ENCODE data around the gene SLC12A5. TPM values are rescaled to one million over a fixed set of nuclear protein-coding genes. Genes with fewer than 3 reads are reported as not detected.

The SLC12A5 gene
- total RNA-seq, 1 experiment from 2014 or later, result not detected

Other genes starting within 250 kb of the SLC12A5 start
- not detected in 2 replicates for gene WFDC3, start 237.3 kb upstream of the SLC12A5 start, total RNA-seq (2014; rRNA removed; shearing (Covaris generic))
- 11.1 and 19.2 TPM in 2 replicates for gene DNTTIP1, start 237.3 kb upstream of the SLC12A5 start, total RNA-seq (2014; rRNA removed; shearing (Covaris generic))
- gene UBE2C, start 216.6 kb upstream of the SLC12A5 start, total RNA-seq (2014; rRNA removed; shearing (Covaris generic)), result 187 and 249 TPM in 2 replicates
- not detected in 2 replicates for gene TNNC2, start 201.9 kb upstream of the SLC12A5 start, total RNA-seq (2014; rRNA removed; shearing (Covaris generic))
- 19.7 and 55.0 TPM in 2 replicates for gene SNX21, start 195.4 kb upstream of the SLC12A5 start, total RNA-seq (2014; rRNA removed; shearing (Covaris generic))
- 41.8 and 56.3 TPM in 2 replicates for gene ACOT8, start 171.8 kb upstream of the SLC12A5 start, total RNA-seq (2014; rRNA removed; shearing (Covaris generic))
- 3.6 and 4.9 TPM in 2 replicates for gene ZSWIM3, start 171.6 kb upstream of the SLC12A5 start, total RNA-seq (2014; rRNA removed; shearing (Covaris generic))
- gene ZSWIM1, start 148.0 kb upstream of the SLC12A5 start, total RNA-seq (2014; rRNA removed; shearing (Covaris generic)), result 3.9 and 11.7 TPM in 2 replicates
- gene SPATA25, start 141.6 kb upstream of the SLC12A5 start, total RNA-seq (2014; rRNA removed; shearing (Covaris generic)), result 0.89 TPM in 1 of 2 replicates, not detected in the other
- gene NEURL2, start 138.0 kb upstream of the SLC12A5 start, total RNA-seq (2014; rRNA removed; shearing (Covaris generic)), result 1.9 and 2.7 TPM in 2 replicates
- gene CTSA, start 137.9 kb upstream of the SLC12A5 start, total RNA-seq (2014; rRNA removed; shearing (Covaris generic)), result 50.2 and 76.8 TPM in 2 replicates
- 4.2 and 6.6 TPM in 2 replicates for gene PLTP, start 117.1 kb upstream of the SLC12A5 start, total RNA-seq (2014; rRNA removed; shearing (Covaris generic))
- gene PCIF1, start 94.5 kb upstream of the SLC12A5 start, total RNA-seq (2014; rRNA removed; shearing (Covaris generic)), result 5.2 and 9.6 TPM in 2 replicates
- gene ZNF335, start 57.0 kb upstream of the SLC12A5 start, total RNA-seq (2014; rRNA removed; shearing (Covaris generic)), result 8.1 and 12.2 TPM in 2 replicates
- gene MMP9, start 20.3 kb upstream of the SLC12A5 start, total RNA-seq (2014; rRNA removed; shearing (Covaris generic)), result not detected in 2 replicates
- 17.0 and 25.8 TPM in 2 replicates for gene NCOA5, start 60.7 kb downstream of the SLC12A5 start, total RNA-seq (2014; rRNA removed; shearing (Covaris generic))
- 0.05 TPM in 1 of 2 replicates, not detected in the other for gene CD40, start 89.1 kb downstream of the SLC12A5 start, total RNA-seq (2014; rRNA removed; shearing (Covaris generic))